Measurements from ENCODE around the gene POLR2C.
"Not testable (repeated sequence)": the region's sequence is repeated elsewhere in the genome, so short reads cannot be mapped to it uniquely, and the experiment has no call there.

DNA sequence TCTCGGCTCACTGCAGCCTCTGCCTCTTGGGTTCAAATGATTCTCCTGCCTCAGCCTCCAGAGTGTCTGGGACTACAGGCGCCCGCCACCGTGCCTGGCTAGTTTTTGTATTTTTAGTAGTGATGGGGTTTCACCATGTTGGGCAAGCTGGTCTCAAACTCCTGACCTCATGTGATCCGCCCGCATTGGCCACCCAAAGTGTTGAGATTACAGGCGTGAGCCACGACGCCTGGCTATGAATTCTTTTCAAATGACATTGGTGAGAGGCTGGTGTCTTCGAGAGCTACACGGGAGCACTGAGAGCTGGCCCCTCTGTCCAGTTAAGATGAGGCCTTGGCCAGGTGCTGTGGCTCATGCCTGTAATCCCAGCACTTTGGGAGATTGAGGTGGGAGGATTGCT is 37.5 kb downstream of the POLR2C start:
- TF ChIP-seq, protein P1, sequence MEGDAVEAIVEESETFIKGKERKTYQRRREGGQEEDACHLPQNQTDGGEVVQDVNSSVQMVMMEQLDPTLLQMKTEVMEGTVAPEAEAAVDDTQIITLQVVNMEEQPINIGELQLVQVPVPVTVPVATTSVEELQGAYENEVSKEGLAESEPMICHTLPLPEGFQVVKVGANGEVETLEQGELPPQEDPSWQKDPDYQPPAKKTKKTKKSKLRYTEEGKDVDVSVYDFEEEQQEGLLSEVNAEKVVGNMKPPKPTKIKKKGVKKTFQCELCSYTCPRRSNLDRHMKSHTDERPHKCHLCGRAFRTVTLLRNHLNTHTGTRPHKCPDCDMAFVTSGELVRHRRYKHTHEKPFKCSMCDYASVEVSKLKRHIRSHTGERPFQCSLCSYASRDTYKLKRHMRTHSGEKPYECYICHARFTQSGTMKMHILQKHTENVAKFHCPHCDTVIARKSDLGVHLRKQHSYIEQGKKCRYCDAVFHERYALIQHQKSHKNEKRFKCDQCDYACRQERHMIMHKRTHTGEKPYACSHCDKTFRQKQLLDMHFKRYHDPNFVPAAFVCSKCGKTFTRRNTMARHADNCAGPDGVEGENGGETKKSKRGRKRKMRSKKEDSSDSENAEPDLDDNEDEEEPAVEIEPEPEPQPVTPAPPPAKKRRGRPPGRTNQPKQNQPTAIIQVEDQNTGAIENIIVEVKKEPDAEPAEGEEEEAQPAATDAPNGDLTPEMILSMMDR (IDR thresholded peaks at IDR 0.05 in 2 of 3, conservative IDR thresholded peaks at IDR 0.05 in 1 of 3; ENCODE audit: control insufficient read depth in 2 of 3, extremely low read depth in 1 of 3, insufficient read depth in 1 of 3, low read depth in 3 of 3, low read length in 3 of 3) = not testable (repeated sequence)
- not testable (repeated sequence) for TF ChIP-seq ZNF274 (IDR thresholded peaks at IDR 0.05; ENCODE audit: insufficient read depth, insufficient read length); NFXL1 (IDR thresholded peaks at IDR 0.05; ENCODE audit: borderline replicate concordance); POLR2AphosphoS5 (IDR thresholded peaks at IDR 0.05; ENCODE audit: low read length); JUND (IDR thresholded peaks at IDR 0.05; ENCODE audit: low read depth, low read length); ZNF217 (IDR thresholded peaks at IDR 0.05)
- TF ChIP-seq, protein P2, sequence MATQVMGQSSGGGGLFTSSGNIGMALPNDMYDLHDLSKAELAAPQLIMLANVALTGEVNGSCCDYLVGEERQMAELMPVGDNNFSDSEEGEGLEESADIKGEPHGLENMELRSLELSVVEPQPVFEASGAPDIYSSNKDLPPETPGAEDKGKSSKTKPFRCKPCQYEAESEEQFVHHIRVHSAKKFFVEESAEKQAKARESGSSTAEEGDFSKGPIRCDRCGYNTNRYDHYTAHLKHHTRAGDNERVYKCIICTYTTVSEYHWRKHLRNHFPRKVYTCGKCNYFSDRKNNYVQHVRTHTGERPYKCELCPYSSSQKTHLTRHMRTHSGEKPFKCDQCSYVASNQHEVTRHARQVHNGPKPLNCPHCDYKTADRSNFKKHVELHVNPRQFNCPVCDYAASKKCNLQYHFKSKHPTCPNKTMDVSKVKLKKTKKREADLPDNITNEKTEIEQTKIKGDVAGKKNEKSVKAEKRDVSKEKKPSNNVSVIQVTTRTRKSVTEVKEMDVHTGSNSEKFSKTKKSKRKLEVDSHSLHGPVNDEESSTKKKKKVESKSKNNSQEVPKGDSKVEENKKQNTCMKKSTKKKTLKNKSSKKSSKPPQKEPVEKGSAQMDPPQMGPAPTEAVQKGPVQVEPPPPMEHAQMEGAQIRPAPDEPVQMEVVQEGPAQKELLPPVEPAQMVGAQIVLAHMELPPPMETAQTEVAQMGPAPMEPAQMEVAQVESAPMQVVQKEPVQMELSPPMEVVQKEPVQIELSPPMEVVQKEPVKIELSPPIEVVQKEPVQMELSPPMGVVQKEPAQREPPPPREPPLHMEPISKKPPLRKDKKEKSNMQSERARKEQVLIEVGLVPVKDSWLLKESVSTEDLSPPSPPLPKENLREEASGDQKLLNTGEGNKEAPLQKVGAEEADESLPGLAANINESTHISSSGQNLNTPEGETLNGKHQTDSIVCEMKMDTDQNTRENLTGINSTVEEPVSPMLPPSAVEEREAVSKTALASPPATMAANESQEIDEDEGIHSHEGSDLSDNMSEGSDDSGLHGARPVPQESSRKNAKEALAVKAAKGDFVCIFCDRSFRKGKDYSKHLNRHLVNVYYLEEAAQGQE (IDR thresholded peaks at IDR 0.05; ENCODE audit: low read depth, low read length) = not testable (repeated sequence)
- TF ChIP-seq, protein P3, sequence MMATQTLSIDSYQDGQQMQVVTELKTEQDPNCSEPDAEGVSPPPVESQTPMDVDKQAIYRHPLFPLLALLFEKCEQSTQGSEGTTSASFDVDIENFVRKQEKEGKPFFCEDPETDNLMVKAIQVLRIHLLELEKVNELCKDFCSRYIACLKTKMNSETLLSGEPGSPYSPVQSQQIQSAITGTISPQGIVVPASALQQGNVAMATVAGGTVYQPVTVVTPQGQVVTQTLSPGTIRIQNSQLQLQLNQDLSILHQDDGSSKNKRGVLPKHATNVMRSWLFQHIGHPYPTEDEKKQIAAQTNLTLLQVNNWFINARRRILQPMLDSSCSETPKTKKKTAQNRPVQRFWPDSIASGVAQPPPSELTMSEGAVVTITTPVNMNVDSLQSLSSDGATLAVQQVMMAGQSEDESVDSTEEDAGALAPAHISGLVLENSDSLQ (IDR thresholded peaks at IDR 0.05) = not testable (repeated sequence)
